GM12801 (cell line): Measurements from ENCODE around the gene HOXC12.

Experiments
- TF ChIP-seq, protein P1 (sequence below): IDR thresholded peaks from one replicate; pipeline ENCODE4 v1.5.1; 2011; ENCODE audit warnings: control low read depth; ENCODE audit not compliant: insufficient read length; ENCODE audit errors: extremely low read depth

HOXC12 gene

GRCh38 chr12:53929527-53929926 lies 25.2 kb upstream of the HOXC12 start:
- TF ChIP-seq, protein P1, sequence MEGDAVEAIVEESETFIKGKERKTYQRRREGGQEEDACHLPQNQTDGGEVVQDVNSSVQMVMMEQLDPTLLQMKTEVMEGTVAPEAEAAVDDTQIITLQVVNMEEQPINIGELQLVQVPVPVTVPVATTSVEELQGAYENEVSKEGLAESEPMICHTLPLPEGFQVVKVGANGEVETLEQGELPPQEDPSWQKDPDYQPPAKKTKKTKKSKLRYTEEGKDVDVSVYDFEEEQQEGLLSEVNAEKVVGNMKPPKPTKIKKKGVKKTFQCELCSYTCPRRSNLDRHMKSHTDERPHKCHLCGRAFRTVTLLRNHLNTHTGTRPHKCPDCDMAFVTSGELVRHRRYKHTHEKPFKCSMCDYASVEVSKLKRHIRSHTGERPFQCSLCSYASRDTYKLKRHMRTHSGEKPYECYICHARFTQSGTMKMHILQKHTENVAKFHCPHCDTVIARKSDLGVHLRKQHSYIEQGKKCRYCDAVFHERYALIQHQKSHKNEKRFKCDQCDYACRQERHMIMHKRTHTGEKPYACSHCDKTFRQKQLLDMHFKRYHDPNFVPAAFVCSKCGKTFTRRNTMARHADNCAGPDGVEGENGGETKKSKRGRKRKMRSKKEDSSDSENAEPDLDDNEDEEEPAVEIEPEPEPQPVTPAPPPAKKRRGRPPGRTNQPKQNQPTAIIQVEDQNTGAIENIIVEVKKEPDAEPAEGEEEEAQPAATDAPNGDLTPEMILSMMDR: no peak

GRCh38 chr12:53930591-53931255 lies 24.0 kb upstream of the HOXC12 start:
- TF ChIP-seq, protein P1: no peak

GRCh38 chr12:53931844-53932581 lies 22.7 kb upstream of the HOXC12 start:
- TF ChIP-seq, protein P1: no peak

- TF ChIP-seq, protein P1: no peak
Measured at GRCh38 chr12:53932915-53933314, 21.8 kb upstream of the HOXC12 start.

GRCh38 chr12:53935383-53936341 lies 19.0 kb upstream of the HOXC12 start:
- TF ChIP-seq, protein P1: no peak

DNA sequence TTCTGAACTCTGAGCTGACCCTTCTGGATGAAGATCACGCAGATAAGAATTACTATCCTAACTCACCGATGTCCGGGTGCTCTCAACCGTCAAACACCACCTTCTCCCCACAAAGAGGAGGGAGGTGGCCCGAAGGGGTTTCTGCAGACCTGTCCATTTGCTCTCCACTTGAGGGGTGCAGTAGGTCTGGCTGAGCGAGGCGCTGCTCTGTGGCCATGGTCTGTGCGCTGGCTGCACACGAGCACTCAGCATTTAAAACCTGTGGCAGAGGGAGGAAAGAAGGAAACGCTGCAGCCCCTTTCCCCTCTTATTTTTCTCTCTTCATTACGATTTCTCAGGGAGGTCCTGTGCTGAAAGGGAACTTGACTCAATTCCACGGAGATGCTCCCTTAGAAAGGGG lies 17.6 kb upstream of the HOXC12 start:
- TF ChIP-seq, protein P1: no peak
